NCI-H2081 (cell line): ENCODE measurements around the gene ABCA9.
"Not testable (repeated sequence)": the region's sequence is repeated elsewhere in the genome, so short reads cannot be mapped to it uniquely, and the experiment has no call there.

Source experiments
- DNase-seq, 2 experiments: peaks; one replicate each; lab custom pipeline; 2025; lab: John Stamatoyannopoulos, UW

The ABCA9 gene

DNA sequence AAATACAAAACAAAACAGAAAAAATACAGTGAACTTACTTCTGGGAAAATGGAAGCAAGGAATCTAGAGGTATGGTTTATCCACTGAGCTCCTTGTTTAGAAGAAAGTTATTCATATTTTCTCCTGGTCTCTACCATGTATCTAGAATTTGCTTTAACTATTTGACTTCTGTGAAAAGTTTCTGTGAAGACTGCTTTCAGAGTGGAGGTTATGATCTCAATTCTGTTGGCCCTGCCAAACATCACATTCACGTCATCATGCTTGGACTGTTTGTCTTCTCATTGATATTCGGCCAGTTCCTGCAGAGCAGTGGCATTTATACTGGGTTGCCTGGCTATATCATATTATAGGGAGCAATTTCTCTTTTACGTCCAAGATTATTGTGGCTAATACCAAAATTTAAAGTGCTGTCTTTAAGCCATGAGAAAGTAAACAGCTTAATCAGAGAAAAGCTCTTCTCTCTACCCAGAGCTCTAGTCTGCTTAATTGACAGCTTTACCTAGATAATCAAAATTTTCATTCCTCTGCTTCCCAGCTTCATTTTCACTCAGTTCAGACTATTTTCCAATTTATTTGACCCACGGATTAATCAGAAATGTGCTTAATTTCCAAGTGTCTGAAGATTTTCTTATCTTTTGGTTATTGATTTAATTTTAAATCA, 105.4 kb downstream of the ABCA9 start, which contains the start of gene ABCA8:
Gene ABCA8 (minus strand): TSS at position 212 of the 661 bp plus-strand sequence. CDS start 13,358 bp downstream, outside the sequence.
- DNase-seq: no peak

DNA sequence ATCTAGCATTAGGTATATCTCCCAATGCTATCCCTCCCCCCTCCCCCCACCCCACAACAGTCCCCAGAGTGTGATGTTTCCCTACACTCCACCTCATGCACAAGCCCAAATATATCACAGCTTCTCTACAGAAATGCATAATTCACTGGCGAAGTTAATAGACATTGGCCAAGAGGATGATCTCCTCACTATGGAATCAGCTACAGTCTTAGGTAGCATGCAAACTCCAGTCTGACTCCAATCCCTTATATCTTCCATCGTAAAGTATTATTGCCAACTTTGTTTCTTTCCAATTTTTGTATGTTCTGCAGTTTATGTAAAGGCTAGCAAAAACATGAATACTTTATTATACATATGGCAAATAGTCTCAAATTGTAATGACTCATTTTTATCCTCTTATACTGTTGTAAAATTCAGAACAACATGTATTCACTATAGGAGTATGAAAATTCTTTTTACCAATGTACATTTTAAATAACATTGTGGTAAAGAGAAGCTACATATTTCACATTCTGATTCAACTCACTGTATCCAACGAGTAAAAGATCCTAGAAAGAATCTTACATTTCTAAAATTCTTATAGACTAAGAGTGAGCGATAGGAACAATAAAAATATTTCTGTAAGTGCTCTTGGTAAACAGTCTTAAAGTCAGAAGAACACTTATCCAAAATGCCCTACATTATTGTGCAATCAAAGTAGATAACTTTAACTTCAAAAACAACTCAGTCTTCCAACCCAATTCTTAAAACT, 106.4 kb downstream of the ABCA9 start:
- no peak for DNase-seq

DNA sequence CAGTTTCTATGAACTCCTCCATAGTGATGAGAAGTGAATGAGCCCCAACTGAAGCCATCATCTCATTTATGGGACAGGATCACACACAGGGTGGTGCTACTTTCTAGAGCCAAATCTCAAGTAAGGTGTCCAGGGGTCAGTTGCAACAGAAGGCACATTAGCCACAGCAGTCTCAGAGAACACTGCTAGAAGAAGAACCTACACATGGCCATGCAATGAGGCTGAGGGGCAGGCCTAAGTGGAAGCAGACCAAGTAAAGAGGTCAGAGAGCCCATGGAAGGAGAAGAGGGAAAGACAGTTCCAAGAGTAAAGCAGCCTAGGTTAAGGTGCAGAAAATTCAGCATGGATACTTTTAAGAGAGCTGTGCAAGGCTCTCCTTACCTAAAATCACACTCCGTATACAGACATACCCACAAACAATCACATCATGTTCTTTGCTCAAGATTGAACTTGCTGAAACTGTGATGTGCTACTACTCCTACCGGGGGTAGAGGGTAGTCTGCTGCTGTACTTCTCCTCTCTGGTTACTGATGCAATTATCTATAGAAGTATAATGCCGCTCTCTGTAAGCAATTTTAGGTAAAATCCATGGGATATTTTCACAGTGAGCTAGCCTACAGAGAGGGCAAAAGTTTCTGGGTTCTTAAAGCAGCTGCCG, 107.3 kb downstream of the ABCA9 start:
- no peak for DNase-seq

DNA sequence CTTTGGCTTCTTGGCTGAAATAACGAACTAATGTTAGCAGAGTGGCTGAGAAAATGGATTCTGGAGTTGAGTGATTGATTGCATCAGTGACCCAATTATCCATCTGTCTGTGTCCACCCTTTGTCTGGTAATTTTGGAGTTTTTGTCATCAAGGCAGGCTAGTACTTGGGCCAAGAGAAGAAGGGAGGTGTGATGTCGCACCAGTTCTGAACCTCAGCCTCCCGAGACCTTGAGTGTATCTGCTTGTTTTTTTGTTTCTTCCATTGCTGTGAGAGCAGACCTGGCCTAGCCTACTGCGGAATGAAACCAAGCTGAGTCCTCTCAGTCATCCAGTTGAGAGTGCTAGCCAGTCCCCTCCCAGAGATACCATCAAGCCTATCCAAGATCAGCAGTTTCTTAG, 110.0 kb downstream of the ABCA9 start:
- DNase-seq: no peak

DNA sequence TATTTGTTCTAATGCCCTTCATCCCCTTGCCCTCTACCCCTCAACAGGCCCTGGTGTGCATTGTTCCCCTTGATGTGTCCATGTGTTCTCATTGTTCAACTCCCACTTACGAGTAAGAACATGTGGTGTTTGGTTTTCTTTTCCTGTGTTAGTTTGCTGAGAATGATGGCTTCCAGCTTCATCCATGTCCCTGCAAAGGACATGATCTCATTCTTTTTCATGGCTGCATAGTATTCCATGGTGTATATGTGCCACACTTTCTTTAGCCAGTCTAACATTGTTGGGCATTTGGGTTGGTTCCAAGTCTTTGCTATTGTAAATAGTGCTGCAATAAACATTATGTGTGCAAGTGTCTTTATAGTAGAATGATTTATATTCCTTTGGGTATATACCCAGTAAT, 112.9 kb downstream of the ABCA9 start:
- DNase-seq: not testable (repeated sequence)

DNA sequence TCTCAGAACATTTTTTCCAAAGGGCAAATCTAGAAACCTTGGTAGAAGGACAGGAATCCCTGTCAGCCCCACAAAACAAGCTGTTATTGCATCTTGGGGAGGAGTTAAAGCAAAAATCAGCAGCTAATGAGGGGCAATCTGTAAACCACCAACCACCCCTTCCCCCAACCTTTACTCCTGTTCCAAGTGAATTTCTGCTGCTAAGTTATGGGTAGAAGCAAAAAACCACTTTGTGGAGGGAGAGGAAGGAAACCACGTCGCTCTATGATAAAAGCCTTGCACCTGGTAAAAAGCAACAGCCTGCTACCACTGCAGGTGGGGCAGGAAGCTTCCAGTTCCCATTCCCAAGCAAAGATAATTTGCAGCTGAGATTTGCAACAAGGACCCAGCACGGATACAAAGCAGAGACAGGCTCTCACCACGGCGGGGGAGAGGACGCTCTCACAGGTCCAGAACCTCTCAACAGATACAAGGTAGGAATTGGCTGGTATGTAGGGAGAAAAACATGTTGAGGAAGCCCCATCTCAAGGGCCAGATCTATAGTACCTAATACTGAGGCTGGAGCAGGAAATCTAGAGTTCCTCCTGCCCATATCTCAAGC, 116.2 kb downstream of the ABCA9 start:
- no peak for DNase-seq

DNA sequence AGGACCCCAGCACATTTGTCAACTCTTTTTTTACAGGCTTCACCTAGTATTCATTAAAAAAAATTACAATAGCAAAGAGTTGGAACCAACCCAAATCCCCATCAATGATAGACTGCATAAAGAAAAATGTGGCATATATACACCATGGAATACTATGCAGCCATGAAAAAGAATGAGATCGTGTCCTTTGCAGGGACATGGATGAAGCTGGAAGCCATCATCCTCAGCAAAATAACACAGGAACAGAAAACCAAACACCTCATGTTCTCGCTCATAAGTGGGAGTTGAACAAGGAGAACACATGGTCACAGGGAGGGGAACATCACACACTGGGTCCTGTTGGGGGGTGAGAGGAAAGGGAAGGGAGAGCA, 116.9 kb downstream of the ABCA9 start:
- not testable (repeated sequence) for DNase-seq

DNA sequence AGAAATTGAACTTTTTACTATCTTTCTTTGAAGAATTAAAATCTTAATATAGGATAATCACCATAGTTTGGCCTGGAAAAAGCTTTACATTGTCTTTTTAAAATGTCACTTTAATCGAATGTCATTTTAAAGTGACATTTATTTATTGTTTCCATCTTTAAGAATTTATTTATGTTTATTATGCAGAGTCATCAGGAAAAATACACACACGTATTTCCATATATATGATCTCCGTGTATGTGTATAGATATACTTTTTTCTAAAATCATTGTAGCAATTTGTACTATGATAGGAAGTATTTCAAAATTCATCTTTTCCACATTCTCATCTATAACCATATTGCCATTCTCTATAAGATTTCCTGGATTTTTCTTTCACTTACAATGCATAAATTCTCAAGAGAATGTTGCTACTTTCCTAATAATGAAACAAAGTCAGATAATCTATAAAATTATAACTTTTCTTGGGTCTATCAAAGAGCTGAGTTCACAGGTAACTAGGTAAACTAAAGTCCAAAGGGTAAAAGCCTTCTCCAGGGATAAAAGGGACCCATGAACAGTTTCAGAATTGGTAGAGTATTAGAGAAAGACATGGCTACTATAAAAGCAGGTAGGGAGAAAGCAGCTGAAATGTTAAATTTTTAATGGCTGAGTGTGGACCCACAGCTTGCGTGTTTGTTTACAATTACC, 117.5 kb downstream of the ABCA9 start:
- no peak for DNase-seq

DNA sequence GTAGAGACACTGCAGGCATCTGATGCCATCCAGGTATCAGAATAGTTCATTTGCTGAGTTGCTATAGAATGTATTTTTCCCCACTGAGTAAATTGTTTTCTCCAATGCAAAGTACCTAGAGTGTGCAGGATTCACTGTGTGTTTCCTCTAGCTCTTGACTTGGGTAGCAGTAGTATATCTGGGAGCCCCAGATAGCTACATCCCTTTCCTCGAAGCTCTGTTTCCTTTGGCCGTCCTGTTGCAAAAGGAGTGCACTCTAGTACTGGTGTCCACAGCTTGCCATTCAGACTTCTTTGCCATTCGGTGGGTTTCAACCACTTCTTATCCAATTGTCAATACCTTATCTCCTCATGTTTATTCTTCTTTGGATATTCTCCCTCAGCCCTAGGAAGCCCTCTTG, 118.3 kb downstream of the ABCA9 start:
- no peak for DNase-seq

DNA sequence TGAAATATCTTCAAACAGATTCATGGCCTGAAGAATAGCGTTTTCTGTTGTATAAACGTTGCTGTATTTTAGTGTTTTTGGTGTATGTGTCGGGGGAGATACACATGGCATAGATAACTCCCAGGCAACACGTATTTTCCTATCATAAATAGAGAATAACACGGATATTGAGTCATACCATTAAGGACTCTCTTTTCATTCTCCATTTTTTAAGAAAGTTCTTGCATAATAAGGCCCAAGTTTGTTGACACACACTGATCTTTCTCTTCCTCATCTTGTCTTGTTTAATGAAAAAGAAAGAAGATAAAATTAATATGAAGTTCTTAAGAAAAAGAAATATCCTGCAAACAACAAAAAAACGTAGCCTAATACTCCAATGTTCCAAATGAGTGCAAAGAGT, 119.0 kb downstream of the ABCA9 start:
- no peak for DNase-seq

DNA sequence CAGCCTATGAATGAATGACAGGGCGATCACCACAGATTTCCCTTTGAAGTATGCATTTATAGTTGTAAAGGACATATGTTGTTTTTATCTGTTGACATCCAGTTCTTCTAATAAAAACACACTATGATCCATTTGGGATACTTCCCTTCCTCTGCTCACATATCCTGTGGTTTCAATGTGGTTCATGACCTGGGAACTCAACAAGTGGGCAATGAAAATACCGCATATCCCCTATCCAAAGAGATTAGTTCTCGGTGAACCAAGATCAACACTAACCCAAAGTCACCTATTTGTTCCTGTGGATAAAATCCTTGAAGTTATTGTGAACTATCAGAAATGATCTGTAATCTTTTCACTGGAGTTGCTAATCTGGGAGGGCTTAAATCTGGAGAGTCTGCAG, 121.5 kb downstream of the ABCA9 start:
- no peak for DNase-seq

DNA sequence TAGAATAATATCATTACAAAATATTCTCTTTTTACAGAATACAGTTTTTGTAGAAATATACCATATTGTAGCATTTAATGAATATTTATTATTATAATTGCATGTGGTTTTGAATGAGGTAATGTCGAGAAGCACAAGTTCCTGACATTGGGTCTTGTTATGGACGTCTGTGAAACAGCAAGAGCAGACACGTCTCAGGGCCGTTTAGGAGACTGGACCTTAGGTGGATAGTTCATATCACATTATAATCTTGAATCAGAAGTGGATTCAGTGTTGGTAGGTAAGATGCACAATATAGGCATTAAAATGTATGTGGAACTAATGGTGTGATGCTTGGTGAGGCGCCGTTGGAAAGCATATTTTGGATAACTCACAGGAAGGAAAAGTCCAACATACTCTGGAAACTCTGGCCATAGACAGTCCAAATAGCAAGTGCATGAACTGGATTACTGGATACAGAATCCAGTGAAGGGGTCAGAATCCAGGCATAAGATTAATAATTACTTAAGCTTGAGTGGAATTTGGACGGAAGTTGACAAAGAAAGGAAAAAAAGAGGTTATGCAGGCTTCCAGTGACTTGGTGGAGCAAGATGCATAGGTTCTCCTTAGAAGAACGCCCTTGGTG, 122.7 kb downstream of the ABCA9 start:
- no peak for DNase-seq

DNA sequence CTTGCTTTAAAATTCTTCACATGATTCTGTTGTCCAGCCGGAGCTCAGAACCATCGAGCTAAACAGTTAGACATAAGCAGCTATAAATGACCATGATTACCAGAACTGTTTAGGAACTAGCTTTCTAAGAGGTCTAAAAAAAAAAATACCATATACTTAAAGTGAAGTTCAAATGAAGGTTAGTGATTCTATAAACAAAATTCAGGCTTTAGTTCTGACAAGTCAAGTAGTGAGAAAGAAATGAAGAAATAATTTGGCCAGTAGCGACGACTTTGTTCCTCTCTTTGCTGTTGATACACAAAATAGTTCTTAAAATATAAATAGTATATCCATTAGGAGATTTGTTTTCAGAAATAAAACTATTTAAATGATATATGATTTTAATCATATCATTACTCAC, 133.2 kb downstream of the ABCA9 start:
- DNase-seq: no peak

DNA sequence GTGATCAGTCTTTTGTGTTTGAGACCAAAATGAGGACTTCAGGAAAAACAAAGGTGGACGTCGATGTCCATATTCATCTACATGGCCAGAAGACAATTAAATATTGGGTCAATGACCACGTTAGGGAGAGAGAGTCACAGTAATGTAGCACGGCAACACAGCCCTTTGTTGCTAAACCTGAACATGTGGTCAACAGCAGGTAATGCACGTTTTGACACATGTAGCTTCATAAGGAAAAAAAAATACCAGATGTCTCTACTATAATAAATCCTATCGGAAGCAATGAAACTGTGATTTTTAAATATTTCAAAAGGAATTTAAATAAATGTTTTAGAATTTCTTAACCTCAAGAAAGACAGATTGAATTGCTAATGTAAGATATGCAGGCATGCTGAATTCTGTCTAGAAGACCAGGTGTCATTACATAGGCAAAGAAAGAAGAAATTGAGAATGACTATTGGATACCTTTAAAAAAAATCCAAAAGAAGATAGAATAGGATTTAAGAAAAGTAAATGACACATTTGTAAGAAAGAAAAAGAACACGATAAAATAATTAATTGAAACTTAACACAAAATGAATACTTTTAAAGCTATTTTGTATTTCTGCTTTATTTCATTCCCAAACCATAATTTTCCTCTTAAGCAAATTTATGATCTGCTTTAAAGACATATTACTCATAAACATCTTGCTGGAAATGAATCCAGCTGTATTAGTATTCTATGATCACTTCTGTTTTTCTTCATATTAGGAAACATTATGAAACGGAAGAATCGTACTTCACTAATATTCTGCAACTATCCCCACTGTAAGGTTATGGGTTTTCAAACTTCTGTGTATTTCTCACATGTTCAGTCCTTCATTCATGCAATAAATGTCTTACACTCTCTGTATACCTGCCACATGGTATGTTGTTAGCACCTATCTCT, 135.7 kb downstream of the ABCA9 start:
- DNase-seq: no peak
